GM18868 (cell line): Measurements from ENCODE around the gene EIF3K.

Experiments used
- ATAC-seq: cut with Tn5 transposase; IDR thresholded peaks from one replicate; pipeline ENCODE4 v1.9.1; 2021; ENCODE audit warnings: mild to moderate bottlenecking, moderate library complexity; ENCODE audit not compliant: unreplicated experiment

EIF3K gene

DNA sequence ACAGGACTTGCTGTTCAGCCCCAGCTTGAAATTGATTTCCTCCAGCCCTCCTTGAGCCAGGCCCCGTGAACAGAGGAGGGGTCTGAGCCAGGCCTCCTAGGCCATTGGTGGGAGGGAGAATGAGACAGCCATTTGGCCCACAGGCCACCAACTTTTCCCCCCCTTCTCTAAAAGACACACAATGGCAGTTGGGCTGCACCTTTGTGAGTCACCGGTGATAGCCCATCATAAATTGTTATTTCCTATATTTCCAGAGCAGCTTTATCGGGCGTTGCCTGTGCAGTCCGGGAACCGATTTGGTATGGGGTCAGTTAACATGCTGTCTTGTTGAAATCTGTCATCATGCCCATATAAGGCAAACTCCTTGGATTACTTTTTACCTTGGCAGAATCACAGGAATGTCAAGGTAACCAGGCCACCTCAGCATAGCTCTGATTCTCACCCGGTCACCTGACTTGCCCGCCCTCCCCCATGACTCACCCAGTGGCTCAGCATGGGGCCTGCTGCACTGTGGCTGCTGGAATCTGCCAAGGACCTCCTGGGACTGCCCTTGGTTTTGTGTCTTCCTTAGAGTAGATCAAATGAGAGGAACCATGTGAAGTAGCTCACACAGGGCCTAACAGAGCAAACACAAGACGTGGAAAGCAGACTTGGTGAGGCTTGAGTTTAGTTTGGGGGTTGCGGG lies 64.5 kb downstream of the EIF3K start:
- ATAC-seq = no peak

DNA sequence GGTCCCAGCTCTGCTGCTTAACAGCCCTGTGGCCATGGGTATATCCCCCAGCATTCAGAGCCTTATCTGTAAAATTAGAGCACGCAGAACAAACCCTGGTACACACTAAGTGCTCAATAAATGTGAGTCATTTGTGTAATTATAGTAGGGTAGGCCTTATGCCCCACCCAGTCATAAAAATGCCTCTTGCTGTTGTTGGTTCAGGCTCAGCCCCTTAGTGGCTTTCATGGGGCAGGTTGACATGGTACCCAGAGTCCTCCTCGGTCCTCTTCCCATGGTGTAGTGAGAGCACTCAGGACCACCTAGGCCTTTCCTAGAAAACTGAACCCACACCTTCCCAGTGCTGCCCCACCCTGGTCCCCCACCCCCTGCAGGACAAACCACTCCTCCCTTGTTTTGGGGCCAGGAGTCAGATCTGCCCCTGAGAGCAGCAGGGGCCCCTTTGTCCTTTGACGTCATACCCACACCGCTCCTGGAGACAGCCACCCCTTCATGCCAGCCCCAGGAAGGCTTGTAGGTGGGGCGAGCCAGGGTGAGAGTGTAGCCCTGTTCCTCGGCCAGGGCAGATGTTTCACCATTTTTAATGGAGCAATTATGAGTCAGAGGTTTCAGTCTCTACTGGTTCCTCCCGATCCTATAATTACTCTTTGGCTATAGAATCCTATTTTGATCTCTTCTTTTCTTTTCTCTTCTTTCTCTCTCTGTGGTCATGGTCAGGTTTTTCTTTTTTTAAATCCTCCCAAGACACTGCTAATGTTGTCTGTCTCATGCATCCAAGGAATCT lies 65.3 kb downstream of the EIF3K start:
- peak; percentile 46 for ATAC-seq

DNA sequence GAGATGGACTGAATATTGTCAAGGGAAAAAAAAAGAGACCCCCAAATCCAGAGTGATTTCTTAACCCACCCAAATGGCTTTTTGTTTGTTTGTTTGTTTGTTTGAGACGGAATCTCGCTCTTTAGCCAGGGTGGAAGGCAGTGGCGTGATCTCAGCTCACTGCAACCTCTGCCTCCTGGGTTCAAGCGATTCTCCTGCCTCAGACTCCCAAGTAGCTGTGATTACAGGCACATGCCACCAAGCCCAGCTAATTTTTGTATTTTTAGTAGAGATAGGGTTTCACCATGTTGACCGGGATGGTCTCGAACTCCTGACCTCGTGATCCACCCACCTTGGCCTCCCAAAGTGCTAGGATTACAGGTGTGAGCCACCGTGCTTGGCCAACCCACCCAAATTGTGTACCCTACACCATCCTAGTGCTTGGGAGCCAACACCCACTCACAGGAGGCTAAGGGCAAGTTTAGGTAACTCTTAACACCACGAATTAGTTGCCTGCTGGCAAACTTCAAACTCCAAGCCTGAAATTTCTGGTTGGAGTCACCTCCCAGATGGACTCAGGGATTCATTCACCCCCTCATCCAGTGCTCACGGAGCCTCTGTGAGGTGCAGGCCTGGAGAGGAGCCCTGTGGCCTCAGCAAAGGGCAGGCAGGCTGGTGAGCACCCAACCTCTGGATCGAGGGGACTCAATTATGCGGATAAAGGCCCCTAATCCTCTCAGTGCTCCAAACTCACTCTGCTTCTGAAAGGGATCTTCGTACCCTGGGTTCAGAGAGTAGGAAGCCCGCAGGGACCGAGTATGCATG lies 66.1 kb downstream of the EIF3K start:
- ATAC-seq = no peak

DNA sequence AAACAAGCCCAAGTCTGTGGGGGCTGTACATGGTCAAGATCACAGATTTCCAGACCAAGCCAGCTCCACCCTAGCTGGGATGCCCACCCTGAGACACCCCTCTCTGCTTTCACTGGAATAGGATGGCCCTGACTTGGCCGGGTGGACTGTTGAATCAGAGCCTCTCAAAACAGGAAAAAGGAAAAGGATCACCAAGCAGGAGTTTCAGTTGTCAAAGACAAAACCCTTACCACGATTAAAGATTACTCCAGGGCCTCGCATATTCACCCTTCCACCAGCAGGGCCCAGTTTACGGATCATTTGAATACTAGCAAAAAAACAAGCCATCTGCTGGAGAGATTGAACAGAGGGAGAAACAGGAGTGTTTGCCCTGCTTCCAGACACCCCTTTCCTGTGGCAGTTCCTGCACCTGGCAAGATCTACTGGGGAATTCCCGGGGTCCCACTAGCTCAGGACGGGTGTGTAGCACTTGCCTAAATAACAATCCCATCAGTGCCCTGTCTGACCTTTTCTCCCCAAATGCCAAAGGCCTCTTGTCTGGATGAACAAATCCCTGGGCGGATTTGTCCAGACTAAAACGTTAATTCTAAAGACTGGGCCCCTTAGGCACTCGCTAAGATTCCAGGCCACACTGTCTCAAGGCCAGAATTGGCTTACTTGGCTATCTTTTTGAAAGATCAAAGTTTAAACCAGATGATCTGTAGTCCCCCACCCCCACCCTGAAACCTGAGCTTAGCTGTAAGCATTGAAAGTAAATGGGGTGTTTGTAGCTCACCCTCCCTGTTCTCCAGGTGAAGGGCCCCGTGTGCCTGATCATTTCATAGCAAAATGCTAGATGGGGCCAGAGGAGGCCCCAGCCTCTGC lies 66.9 kb downstream of the EIF3K start:
- ATAC-seq = peak; percentile 19

DNA sequence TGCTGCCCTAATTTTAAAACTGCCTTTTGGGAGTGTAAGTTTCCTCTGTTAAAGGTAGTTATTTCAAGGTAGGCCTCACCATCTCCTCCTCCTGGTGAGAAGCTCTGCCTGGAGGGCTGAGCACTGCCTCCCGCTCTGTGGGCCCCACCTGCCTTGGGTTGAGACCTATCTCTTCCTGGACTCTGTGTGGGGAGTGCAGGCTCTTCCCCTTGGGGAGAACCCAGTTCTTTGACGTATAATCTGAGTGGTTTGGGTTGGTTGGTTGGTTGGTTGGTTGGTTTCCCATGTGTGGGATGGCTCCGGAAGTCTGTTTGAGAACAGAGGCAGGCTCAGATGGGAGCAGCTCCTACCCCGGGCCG lies 67.5 kb downstream of the EIF3K start:
- peak; percentile 37 for ATAC-seq
